LoVo (cell line): ENCODE measurements around the gene CHCHD4.

Experiments
- DNase-seq: peaks from one replicate; pipeline ENCODE4 v3.0.0-alpha.2; 2016; ENCODE audit warnings: low spot score

CHCHD4 gene

GRCh38 chr3:14148041-14148985, 23.6 kb upstream of the CHCHD4 start:
- DNase-seq, result no peak

- no peak for DNase-seq
Measured at GRCh38 chr3:14147617-14148016, 22.9 kb upstream of the CHCHD4 start.

- DNase-seq, result no peak
Measured at GRCh38 chr3:14147066-14147435, 22.4 kb upstream of the CHCHD4 start.

- DNase-seq, result no peak
Measured at GRCh38 chr3:14146381-14147065, 21.9 kb upstream of the CHCHD4 start.

GRCh38 chr3:14145670-14146380, 21.2 kb upstream of the CHCHD4 start:
- DNase-seq, result no peak

- DNase-seq, result no peak
Measured at GRCh38 chr3:14145236-14145635, 20.6 kb upstream of the CHCHD4 start.

- peak; percentile 93 for DNase-seq
Measured at GRCh38 chr3:14144423-14145075, 19.9 kb upstream of the CHCHD4 start.

GRCh38 chr3:14143271-14144225, 18.9 kb upstream of the CHCHD4 start:
- peak; percentile 46 for DNase-seq

- no peak for DNase-seq
Measured at GRCh38 chr3:14142567-14143270, 18.0 kb upstream of the CHCHD4 start.

GRCh38 chr3:14141602-14142341, 17.1 kb upstream of the CHCHD4 start:
- no peak for DNase-seq

- no peak for DNase-seq
Measured at GRCh38 chr3:14141144-14141543, 16.5 kb upstream of the CHCHD4 start.

GRCh38 chr3:14140668-14141067, 16.0 kb upstream of the CHCHD4 start:
- DNase-seq, result no peak

- DNase-seq, result no peak
Measured at GRCh38 chr3:14139771-14140170, 15.1 kb upstream of the CHCHD4 start.

- no peak for DNase-seq
Measured at GRCh38 chr3:14138878-14139655, 14.4 kb upstream of the CHCHD4 start.

GRCh38 chr3:14138109-14138877, 13.6 kb upstream of the CHCHD4 start:
- DNase-seq, result no peak

GRCh38 chr3:14137445-14137844, 12.8 kb upstream of the CHCHD4 start:
- no peak for DNase-seq

GRCh38 chr3:14137004-14137403, 12.3 kb upstream of the CHCHD4 start:
- DNase-seq, result peak; percentile 33

- no peak for DNase-seq
Measured at GRCh38 chr3:14135581-14135980, 10.9 kb upstream of the CHCHD4 start.
